HepG2 (cell line): ENCODE data around the gene AGBL1. TPM values are rescaled to one million over a fixed set of nuclear protein-coding genes. Genes with fewer than 3 reads are reported as not detected.

Source experiments
- ATAC-seq: fragments of 200-7000 bp; cut with Tn5 transposase; 3 replicates; pipeline ENCODE4 v1.9.1; 2020; ENCODE audit warnings: mild to moderate bottlenecking, moderate library complexity
- BruUV-seq: library from RNA; stranded (reverse); fragments of 400-500 nt; replicated peaks from 2 replicates; lab custom pipeline; 2021; lab: Mats Ljungman, UMichigan
- CTCF ChIA-PET: fragments of 300-600 bp; formaldehyde crosslinking; extraction: SDS; loops from one replicate; lab custom pipeline; 2021; ENCODE audit warnings: low total read pairs, inconsistent platforms, low intra/inter-chr PET ratio; lab: Yijun Ruan, JAX
- POLR2A ChIA-PET: fragments of 350-600 bp; sonication (Branson Sonifier 250); formaldehyde crosslinking; loops from one replicate; lab custom pipeline; 2020; ENCODE audit warnings: antibody characterized with exemption, inconsistent platforms; lab: Yijun Ruan, JAX
- DNase-seq: peaks from one replicate; pipeline ENCODE4 v3.0.0-alpha.2; 2015; ENCODE audit warnings: low spot score
- FAIRE-seq: peaks from 3 replicates; lab custom pipeline; 2011; peaks lifted over from hg19 to GRCh38; lab: Jason Lieb, UNC
- H2AFZ ChIP-seq: one replicate; pipeline ENCODE4 v1.6.1; 2011; ENCODE audit warnings: low read length, inconsistent platforms
- H3K27ac ChIP-seq: fragments of 300-600 bp; 3 replicates; pipeline ENCODE4 v1.8.0; 2011; ENCODE audit warnings: mixed run types, mild to moderate bottlenecking, mixed read lengths, low read length, inconsistent platforms; ENCODE audit not compliant: insufficient read depth; ENCODE audit errors: extremely low read length
- H3K27me3 ChIP-seq, 2 experiments: fragments of 200-600 bp in 1 of 2; 2 replicates in 1 of 2; 3 replicates in 1 of 2; pipeline versions ENCODE4 v1.6.0 to v1.8.0; 2011; ENCODE audit warnings: low read length in 2 of 2, mild to moderate bottlenecking in 2 of 2, moderate library complexity in 2 of 2, inconsistent platforms in 1 of 2; ENCODE audit not compliant: insufficient read depth in 2 of 2, control insufficient read depth in 1 of 2
- H3K36me3 ChIP-seq, 2 experiments: fragments of 200-600 bp in 1 of 2; replicated peaks in 1 of 2; 2 replicates in 1 of 2; 3 replicates in 1 of 2; pipeline versions ENCODE4 v1.5.1 to v1.8.0; 2011; ENCODE audit warnings: low read length in 2 of 2, inconsistent platforms in 1 of 2; ENCODE audit not compliant: insufficient read depth in 2 of 2, control insufficient read depth in 1 of 2
- H3K4me1 ChIP-seq: 2 replicates; pipeline ENCODE4 v1.5.1; 2012; ENCODE audit warnings: low read length, inconsistent platforms; ENCODE audit not compliant: insufficient read depth
- H3K4me2 ChIP-seq: 2 replicates; pipeline ENCODE4 v1.6.0; 2011; ENCODE audit warnings: low read depth, low read length, inconsistent platforms
- H3K4me3 ChIP-seq, 3 experiments: fragments of 200-600 bp in 1 of 3; sonication (generic), shearing (Covaris generic) in 1 of 3; replicated peaks in 1 of 3; 2 replicates each; pipeline ENCODE4 v1.5.1; 2011 to 2016; ENCODE audit warnings: low read length in 3 of 3, inconsistent platforms in 2 of 3, low read depth in 2 of 3, mild to moderate bottlenecking in 2 of 3, control low read depth in 1 of 3, mixed read lengths in 1 of 3; ENCODE audit not compliant: insufficient read depth in 1 of 3
- H3K79me2 ChIP-seq: one replicate; pipeline ENCODE4 v1.6.1; 2011; ENCODE audit warnings: low read length, inconsistent platforms; ENCODE audit not compliant: insufficient read depth
- H3K9ac ChIP-seq: 2 replicates; pipeline ENCODE4 v1.6.0; 2011; ENCODE audit warnings: mild to moderate bottlenecking, low read depth, low read length, inconsistent platforms; ENCODE audit not compliant: insufficient read depth
- H3K9me3 ChIP-seq: 2 replicates; pipeline ENCODE4 v1.5.1; 2012; ENCODE audit warnings: mild to moderate bottlenecking, low read length
- H4K20me1 ChIP-seq: 2 replicates; pipeline ENCODE4 v1.6.0; 2011; ENCODE audit warnings: inconsistent platforms, mild to moderate bottlenecking, low read length, moderate library complexity; ENCODE audit not compliant: insufficient read depth
- ATRX ChIP-seq: sonication (generic); formaldehyde crosslinking; IDR thresholded peaks from 2 replicates; pipeline ENCODE4 v1.4.0; 2020; ENCODE audit warnings: missing genetic modification reagents, borderline replicate concordance
- KIAA2018 ChIP-seq: sonication (generic); formaldehyde crosslinking; IDR thresholded peaks from 2 replicates; pipeline ENCODE4 v1.5.0; 2020; ENCODE audit warnings: mild to moderate bottlenecking, missing genetic modification reagents, borderline replicate concordance
- SSRP1 ChIP-seq: IDR thresholded peaks from 2 replicates; pipeline ENCODE4 v1.6.1; 2016; ENCODE audit warnings: control low read depth
- WGBS: methylation state at CpG from one replicate; pipeline ENCODE4 v1.1.6; 2017; ENCODE audit warnings: low lambda C conversion rate; 5-methylcytosine and 5-hydroxymethylcytosine counted together
- in situ Hi-C: cut with HindIII; loops from 2 replicates; pipeline ENCODE4 v1.10.0; 2017; ENCODE audit warnings: low pct_unique_long_range_greater_than_20kb; ENCODE audit not compliant: extremely low pct_ligation_motif_present
- intact Hi-C: fragments of 100-400 bp; cut with micrococcal nuclease; formaldehyde crosslinking; loops from one replicate; pipeline ENCODE4 v1.10.0; 2022; ENCODE audit not compliant: unreplicated experiment
- polyA plus RNA-seq, 8 experiments: library from polyadenylated mRNA; depleted of rRNA in 3 of 8; stranded (reverse) in 7 of 8; unstranded in 1 of 8; fragments of >200 nt; fragmentation: Illumina TruSeq in 4 of 8; extraction: Trizol in 4 of 8; gene quantifications; 2 replicates each; pipeline versions ENCODE4 v1.2.1 to v1.2.3, GENCODE V29; 2011 to 2016; ENCODE audit warnings: low read depth in 4 of 8, missing spikeins in 1 of 8, mixed read lengths in 1 of 8; ENCODE audit not compliant: insufficient read depth in 1 of 8
- total RNA-seq, 5 experiments: library from RNA; depleted of rRNA; stranded (reverse); fragments of >200 nt; fragmentation: Illumina TruSeq; extraction: Trizol; gene quantifications; 2 replicates each; pipeline ENCODE4 v1.2.3, GENCODE V29; 2016; ENCODE audit warnings: low read depth in 1 of 5

Gene AGBL1
- total and polyA plus RNA-seq, 2 of the 13 experiments (the other 11 are each of a cell fraction or from before 2014, with no cell fraction given): 0.01 TPM; not detected in 1

GRCh38 chr15:86588413-86588812 is 508.7 kb downstream of the AGBL1 start:
- DNase-seq (no peak), FAIRE-seq (no peak), ATAC-seq (no peak)
- TF ChIP-seq SSRP1 (CRISPR knock-in tag) (no peak), ATRX (no peak), KIAA2018 (CRISPR knock-in tag) (no peak)
- H3K27ac ChIP-seq: no peak overlapping the region
- no TSS peak for BruUV-seq
- no peak overlapping the region for H3K4me3 ChIP-seq
- no peaks in the 10 kb centered on the region for H3K4me1 ChIP-seq
- intact Hi-C loops (no loop called here), in situ Hi-C loops (no loop called here)
- H3K36me3 ChIP-seq: no peaks in the 10 kb centered on the region
- H3K9me3 ChIP-seq: peaks cover 87% of the 10 kb centered on the region
- CTCF ChIA-PET: no interaction called here
- no peaks in the 10 kb centered on the region for H4K20me1 ChIP-seq
- H3K4me2 ChIP-seq: no peak overlapping the region
- 0% methylated on average over 2 of the region's 2 CpGs for WGBS
- no peaks in the 10 kb centered on the region for H3K79me2 ChIP-seq
- no peak overlapping the region for H2AFZ ChIP-seq
- no peak overlapping the region for H3K9ac ChIP-seq
- POLR2A ChIA-PET: no interaction called here
- H3K27me3 ChIP-seq: no peaks in the 10 kb centered on the region
